Regular cardiac myocyte (primary cell): Measurements from ENCODE around the gene EFCAB12. TPM values are rescaled to one million over a fixed set of nuclear protein-coding genes. Genes with fewer than 3 reads are reported as not detected.

ENCODE experiments used
- total RNA-seq: library from RNA; depleted of rRNA; stranded (reverse); fragments of >200 nt; gene quantifications from 2 replicates; pipeline ENCODE4 v1.2.3, GENCODE V29; 2014

Gene EFCAB12
- total RNA-seq, result under 0.01 TPM in 1 of 2 replicates, not detected in the other

GRCh38 chr3:129428376-129429079 is at the start of gene EFCAB12:
EFCAB12 (minus strand) TSS chr3:129428636; CDS start chr3:129428488, 148 bp downstream.

DNA sequence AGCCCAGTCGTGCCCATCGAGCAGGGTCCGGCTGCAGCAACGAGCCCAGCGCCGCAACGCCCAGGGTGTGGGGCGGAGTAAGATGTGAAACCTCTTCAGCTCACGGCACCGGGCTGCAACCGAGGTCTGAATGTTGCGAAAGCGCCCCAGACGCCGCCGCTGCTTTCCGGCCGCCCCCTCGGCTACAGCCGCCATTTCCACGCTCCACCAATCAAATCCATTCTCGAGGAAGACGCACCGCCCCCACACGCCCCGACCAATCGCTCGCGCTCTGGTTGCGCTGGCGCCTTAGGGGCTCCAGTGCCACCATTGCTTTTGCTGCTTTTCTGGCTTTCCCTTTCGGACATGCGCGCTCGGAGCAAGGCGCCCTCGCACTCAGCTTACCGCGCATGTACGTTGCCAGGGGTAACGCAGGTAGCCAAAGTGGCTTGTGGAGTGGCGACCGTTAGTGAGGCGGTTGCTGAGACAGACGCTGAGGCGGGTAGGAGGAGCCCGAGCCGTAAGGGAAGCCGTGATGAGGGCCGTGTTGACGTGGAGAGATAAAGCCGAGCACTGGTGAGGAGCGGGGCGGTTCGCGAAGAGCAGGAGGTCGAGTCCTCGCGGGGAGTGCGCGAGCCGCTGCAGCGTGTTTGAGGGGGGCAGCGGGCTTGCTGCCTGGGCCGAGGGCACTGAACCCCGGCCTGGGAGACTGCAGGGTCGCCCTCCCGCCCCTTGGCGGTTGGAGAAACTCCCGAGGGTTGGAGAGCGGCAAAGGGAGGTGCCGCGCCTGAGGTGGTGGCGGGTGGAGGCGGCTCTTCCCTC is 11.6 kb upstream of the EFCAB12 start, which contains the start of the genes IFT122 and MBD4:
Gene IFT122, plus strand, starts transcription at position 408 of the 801 bp plus-strand sequence. Its CDS starts 107 bp downstream, at position 515.
Gene MBD4, minus strand, starts transcription at position 132 of the 801 bp plus-strand sequence. Its CDS starts 115 bp downstream, at position 17.

Other genes starting within 250 kb of the EFCAB12 start
- 269 and 284 TPM in 2 replicates for gene CNBP, start 244.7 kb downstream of the EFCAB12 start, total RNA-seq
- gene COPG1, start 179.0 kb downstream of the EFCAB12 start, total RNA-seq, result 272 and 457 TPM in 2 replicates
- 9.9 and 26.5 TPM in 2 replicates for gene HMCES, start 149.8 kb downstream of the EFCAB12 start, total RNA-seq
- gene MBD4, start 11.3 kb upstream of the EFCAB12 start, total RNA-seq, result 18.9 and 26.3 TPM in 2 replicates
- 19.7 and 21.1 TPM in 2 replicates for gene IFT122, start 11.6 kb upstream of the EFCAB12 start, total RNA-seq
- not detected in 2 replicates for gene RHO, start 100.0 kb upstream of the EFCAB12 start, total RNA-seq
- not detected in 2 replicates for gene H1-8, start 114.5 kb upstream of the EFCAB12 start, total RNA-seq
- 98.7 and 159 TPM in 2 replicates for gene PLXND1, start 178.0 kb upstream of the EFCAB12 start, total RNA-seq